Measurements from ENCODE around the gene DLG5.

The DLG5 gene

GRCh38 chr10:77946084-77946483 is 19.5 kb upstream of the DLG5 start:
- no peak for DNase-seq

- DNase-seq = no peak
Observed at GRCh38 chr10:77944519-77944918, 18.0 kb upstream of the DLG5 start.

- no peak for DNase-seq
Observed at GRCh38 chr10:77943121-77943901, 16.8 kb upstream of the DLG5 start.

GRCh38 chr10:77941790-77942189 is 15.2 kb upstream of the DLG5 start:
- DNase-seq = no peak

GRCh38 chr10:77940627-77941026 is 14.1 kb upstream of the DLG5 start:
- DNase-seq = no peak

GRCh38 chr10:77940225-77940624 is 13.7 kb upstream of the DLG5 start:
- DNase-seq = no peak

GRCh38 chr10:77939561-77940001 is 13.0 kb upstream of the DLG5 start:
- DNase-seq = no peak

- DNase-seq = no peak
Observed at GRCh38 chr10:77936697-77937567, 10.4 kb upstream of the DLG5 start.

- DNase-seq = no peak
Observed at GRCh38 chr10:77932016-77932715, 5.6 kb upstream of the DLG5 start.

GRCh38 chr10:77927402-77928246 is 1.1 kb upstream of the DLG5 start:
- DNase-seq = no peak

- no peak for DNase-seq
Observed at GRCh38 chr10:77925795-77926565, 575 bp downstream of the DLG5 start.

- DNase-seq = no peak
Observed at GRCh38 chr10:77925410-77925794, 1.2 kb downstream of the DLG5 start.

GRCh38 chr10:77922566-77923179 is 3.9 kb downstream of the DLG5 start:
- DNase-seq = no peak

GRCh38 chr10:77922055-77922454 is 4.5 kb downstream of the DLG5 start:
- DNase-seq = no peak

GRCh38 chr10:77921395-77921794 is 5.2 kb downstream of the DLG5 start:
- DNase-seq = no peak

- DNase-seq = no peak
Observed at GRCh38 chr10:77920495-77920894, 6.1 kb downstream of the DLG5 start.

GRCh38 chr10:77919713-77920108 is 6.8 kb downstream of the DLG5 start:
- DNase-seq = no peak

- DNase-seq = no peak
Observed at GRCh38 chr10:77915319-77916105, 11.0 kb downstream of the DLG5 start.

- DNase-seq = no peak
Observed at GRCh38 chr10:77913090-77913489, 13.5 kb downstream of the DLG5 start.

- no peak for DNase-seq
Observed at GRCh38 chr10:77912576-77912975, 14.0 kb downstream of the DLG5 start.
